C4-2B (cell line): ENCODE results near the gene TRPT1.

ENCODE experiments used
- CTCF ChIP-seq: fragments of 450-650 bp; conservative IDR thresholded peaks from 2 replicates; pipeline ENCODE4 v1.5.1; 2017; ENCODE audit warnings: mild to moderate bottlenecking
- ZFX ChIP-seq: fragments of 450-650 bp; IDR thresholded peaks from 2 replicates; pipeline ENCODE4 v1.6.1; 2017

- TF ChIP-seq CTCF: no peak
- no peak for TF ChIP-seq ZFX
Observed at GRCh38 chr11:64249563-64250414, 23.8 kb upstream of the TRPT1 start.
